Endothelial cell of umbilical vein (primary cell): ENCODE results near the gene TRIM17.
"Not testable (repeated sequence)": the region's sequence is repeated elsewhere in the genome, so short reads cannot be mapped to it uniquely, and the experiment has no call there.

Experiments
- CTCF ChIP-seq, 2 donors: IDR thresholded peaks; 1 replicate in 1 of 2; 2 replicates in 1 of 2; pipeline ENCODE4 v1.5.1; 2011; ENCODE audit warnings: low read length in 2 of 2, mild to moderate bottlenecking in 2 of 2, moderate library complexity in 2 of 2, control low read depth in 1 of 2, inconsistent platforms in 1 of 2, low read depth in 1 of 2; ENCODE audit not compliant: insufficient read depth in 1 of 2; ENCODE audit errors: extremely low read depth in 1 of 2
- EZH2 ChIP-seq: IDR thresholded peaks from 2 replicates; pipeline ENCODE4 v1.6.1; 2012; ENCODE audit warnings: borderline replicate concordance, low read depth, mild to moderate bottlenecking, moderate library complexity, low read length, inconsistent platforms; ENCODE audit not compliant: severe bottlenecking
- POLR2A ChIP-seq: IDR thresholded peaks from 2 replicates; pipeline ENCODE4 v1.6.1; 2012; ENCODE audit warnings: low read depth, mild to moderate bottlenecking, control low read depth, low read length

DNA sequence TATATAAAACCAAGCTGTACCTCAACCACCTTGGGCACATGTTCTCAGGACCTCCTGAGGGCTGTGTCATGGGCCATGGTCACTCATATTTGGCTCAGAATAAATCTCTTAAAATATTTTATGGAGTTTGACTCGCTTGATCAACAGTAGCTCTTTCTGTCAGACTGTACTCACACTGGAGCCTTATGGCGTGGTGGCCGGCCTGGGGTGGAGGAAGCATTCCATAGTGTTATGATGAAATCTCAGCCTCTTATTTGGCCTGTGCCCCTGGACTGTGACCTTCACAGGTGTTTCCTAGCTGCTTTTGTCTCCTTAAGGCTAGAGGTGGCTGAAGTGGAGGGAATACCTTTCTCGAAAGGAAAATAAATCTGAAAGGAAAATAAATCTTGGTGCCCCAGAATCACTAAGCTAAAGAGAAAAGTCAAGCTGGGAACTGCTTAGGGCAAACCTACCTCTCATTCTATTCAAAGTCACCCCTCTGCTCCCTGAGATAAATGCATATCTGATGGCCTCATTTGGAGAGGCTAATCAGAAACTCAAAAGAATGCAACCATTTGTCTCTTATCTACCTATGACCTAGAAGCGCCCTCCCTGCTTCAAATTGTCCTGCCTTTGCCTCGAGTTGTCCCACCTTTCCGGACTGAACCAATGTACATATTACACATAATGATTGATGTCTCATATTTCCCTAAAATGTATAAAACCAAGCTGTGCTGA, 16.8 kb upstream of the TRIM17 start:
- TF ChIP-seq CTCF (IDR thresholded peaks at IDR 0.05; ENCODE audit: extremely low read depth in 1 of 2, insufficient read depth in 1 of 2, low read depth in 1 of 2, low read length in 2 of 2); EZH2; POLR2A: not testable (repeated sequence)
